Femur (tissue), 1 donor: ENCODE measurements around the gene IL23R.

Experiments
- DNase-seq: peaks from one replicate; pipeline ENCODE4 v3.0.0-alpha.2; 2017

IL23R gene

DNA sequence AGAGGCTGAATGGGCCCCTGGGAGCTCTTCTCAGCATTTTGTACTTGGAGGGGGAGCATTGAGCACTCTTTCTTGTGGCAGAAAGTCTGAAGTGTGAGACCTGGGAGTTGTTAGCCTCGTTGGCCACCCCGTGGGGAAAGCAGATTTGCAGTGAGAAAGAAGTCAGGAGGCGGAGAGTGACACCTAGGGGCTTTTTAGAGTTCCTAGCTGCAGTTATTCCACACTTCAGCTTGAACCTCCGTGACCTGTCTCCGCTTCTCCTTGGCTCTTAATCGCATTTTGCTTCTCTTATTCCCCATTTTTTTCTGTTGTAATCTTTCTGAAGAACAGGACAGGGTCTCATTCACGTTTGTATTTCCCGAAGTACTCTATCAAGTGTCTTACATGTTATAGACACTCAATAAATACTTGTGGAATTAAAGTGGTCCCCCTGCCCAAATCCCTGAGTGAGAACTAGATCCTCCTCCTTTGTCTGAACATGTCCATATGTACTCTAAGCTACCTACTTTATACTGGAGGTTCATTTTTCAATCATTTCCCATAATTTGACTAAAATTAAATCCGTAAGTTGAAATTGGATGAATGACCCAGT lies 17.0 kb upstream of the IL23R start:
- peak; percentile 78 for DNase-seq

DNA sequence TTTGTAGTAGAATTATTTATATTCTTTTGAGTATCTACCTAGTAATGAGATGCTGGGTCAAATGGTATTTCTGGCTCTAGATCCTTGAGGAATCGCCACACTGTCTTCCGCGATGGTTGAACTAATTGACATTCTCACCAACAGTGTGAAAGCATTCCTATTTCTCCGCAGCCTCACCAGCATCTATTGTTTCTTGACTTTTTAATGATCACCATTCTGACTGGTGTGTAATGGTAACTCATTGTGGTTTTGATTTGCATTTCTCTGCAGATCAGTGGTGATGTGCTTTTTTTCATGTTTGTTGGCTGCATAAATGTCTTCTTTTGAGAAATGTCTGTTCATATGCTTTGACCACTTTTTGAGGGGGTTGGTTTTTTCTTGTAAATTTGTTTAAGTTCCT lies 15.3 kb upstream of the IL23R start:
- no peak for DNase-seq

GRCh38 chr1:67158401-67158800 lies 7.9 kb upstream of the IL23R start:
- DNase-seq: no peak

- no peak for DNase-seq
Measured at GRCh38 chr1:67159233-67159632, 7.0 kb upstream of the IL23R start.

DNA sequence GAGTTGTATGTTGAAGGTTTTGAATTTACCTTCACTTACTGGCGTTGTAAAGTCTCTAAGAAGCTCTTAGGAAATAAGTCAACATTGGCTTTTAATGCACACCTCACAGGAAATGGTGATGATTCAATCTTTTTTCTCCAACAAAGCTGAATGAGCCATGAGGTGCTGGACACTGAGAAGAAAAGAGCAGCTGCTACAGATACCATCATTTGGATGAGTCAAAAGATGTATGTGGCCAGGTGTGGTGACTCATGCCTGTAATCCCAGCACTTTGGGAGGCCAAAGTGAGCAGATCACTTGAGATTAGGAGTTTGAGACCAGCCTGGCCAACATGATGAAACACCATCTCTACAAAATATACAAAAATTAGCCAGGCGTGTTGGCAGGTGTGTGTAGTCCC lies 3.3 kb upstream of the IL23R start:
- no peak for DNase-seq

DNA sequence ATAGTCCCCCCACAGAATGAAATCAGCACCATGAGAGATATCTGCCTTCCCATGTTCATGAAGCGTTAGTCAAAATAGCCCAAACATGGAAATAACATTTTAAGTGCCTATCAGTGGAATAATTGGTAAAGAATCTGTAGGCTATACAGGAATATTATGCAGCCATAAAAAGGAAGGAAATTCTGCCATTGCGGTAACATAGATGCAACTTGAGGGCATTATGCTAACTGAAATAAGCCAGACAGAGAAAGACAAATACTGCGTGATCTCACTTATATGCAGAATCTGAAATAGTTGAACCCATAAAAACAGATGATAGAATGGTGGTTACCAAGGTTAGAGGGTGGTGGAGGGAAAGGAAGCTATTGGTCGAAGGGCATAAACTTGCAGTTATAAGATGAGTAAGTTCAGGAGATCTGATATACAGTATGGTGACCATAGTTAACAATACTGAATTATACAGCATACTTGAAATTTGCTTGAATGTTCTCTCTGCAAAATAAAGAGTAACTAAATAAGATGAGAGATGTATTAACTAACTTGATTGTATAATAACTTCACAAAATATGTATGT lies 699 bp upstream of the IL23R start:
- DNase-seq: no peak

GRCh38 chr1:67169496-67169895 lies 3.2 kb downstream of the IL23R start:
- DNase-seq: no peak

GRCh38 chr1:67169932-67170331 lies 3.7 kb downstream of the IL23R start:
- DNase-seq: no peak

GRCh38 chr1:67170751-67171573 lies 4.7 kb downstream of the IL23R start:
- no peak for DNase-seq

GRCh38 chr1:67171574-67171955 lies 5.3 kb downstream of the IL23R start:
- DNase-seq: no peak

DNA sequence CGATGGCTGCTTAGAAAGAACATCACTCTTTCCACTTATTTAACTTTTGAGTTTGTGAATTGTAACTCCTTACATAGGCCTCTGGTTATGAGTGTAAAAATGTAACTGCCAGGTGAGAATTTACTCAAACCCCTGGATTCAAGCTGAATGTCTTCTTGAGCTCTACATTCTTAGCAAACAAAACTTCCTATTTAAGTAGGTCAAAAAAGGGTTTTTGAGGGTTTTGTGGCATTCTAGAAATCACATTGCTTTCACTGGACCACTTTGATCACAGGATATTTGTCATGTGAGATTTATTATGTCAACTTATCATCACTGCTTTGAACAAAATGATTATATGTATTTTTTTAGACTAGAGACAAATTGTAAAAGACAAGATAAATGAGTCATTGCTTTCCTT lies 5.7 kb downstream of the IL23R start:
- no peak for DNase-seq

GRCh38 chr1:67173988-67174387 lies 7.7 kb downstream of the IL23R start:
- DNase-seq: no peak

DNA sequence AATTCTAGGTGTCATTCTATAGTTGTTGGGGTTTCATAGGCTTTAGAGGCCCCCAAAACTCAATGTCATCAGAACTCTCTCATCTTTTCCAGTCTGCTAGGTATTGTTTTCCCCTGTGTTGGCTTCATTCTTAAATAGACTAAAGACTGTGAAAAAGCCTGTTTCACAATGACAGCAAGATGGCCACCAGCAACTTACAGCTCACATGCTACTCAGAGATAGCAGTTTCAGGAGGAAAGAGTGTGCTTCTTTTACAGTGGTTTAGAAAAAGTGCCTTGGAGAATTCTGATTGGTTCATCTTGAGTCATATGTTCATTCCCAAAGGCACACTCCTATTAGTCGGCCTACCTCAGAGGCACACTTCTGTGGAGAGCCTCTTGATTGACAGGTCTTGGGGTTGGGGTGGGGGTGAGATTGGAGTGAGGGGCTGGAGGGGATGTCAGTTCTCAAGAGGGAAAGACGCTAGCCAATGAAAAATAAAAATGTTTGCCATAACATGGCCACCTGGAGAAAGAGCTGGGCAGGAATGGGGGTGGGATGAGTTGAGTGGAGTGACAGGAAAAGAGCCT lies 8.5 kb downstream of the IL23R start:
- DNase-seq: no peak

GRCh38 chr1:67175530-67176087 lies 9.4 kb downstream of the IL23R start:
- no peak for DNase-seq

DNA sequence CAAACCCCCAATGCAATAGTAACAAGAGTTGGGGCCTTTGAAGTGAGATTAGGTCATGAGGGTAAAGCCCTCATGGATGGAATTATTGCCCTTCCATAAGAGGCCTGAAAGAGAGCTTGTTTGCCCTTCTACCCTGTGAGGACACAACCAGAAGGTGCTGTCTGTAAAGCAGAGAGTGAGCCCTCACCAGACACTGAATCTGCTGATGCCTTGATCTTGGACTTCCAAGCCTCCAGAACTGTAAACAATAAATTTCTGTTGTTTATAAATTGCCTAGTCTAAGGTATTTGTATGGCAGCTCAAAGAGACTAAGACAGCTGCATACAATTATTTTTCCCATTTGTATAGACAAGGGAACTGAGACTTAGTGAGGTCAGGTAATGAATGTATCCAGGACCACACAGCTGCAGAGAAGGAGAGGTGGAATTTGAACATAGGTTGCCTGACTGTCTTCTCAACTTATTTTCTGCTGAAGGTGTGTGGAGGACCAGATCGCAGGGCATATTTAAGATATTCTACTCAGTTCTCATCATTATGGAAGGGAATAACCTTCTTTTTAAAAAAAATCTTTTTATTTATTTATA lies 18.7 kb downstream of the IL23R start:
- no peak for DNase-seq

- DNase-seq: no peak
Measured at GRCh38 chr1:67188137-67188536, 21.9 kb downstream of the IL23R start.

DNA sequence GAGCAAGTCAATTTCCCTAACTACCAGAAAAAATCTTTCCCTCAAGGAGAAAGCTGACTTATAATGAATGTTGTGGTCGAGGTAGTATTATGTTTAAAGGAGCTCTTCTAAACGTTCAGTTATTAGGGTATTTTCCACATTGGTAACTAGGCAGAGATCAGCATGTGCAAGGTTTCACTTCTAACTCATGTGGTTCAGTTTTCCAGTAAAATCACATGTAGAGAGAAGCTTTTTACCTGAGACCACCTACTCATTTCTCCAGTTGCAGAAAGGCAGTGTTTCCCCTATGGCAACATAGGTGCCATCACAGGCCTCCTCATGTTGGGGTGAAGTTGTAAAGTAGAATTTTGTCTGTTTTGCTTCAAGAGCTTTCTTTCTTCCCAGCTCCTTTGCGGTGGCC lies 23.7 kb downstream of the IL23R start:
- DNase-seq: no peak

GRCh38 chr1:67190410-67190809 lies 24.2 kb downstream of the IL23R start:
- no peak for DNase-seq

GRCh38 chr1:67190942-67191341 lies 24.7 kb downstream of the IL23R start:
- no peak for DNase-seq

GRCh38 chr1:67191668-67192520 lies 25.6 kb downstream of the IL23R start:
- DNase-seq: no peak

DNA sequence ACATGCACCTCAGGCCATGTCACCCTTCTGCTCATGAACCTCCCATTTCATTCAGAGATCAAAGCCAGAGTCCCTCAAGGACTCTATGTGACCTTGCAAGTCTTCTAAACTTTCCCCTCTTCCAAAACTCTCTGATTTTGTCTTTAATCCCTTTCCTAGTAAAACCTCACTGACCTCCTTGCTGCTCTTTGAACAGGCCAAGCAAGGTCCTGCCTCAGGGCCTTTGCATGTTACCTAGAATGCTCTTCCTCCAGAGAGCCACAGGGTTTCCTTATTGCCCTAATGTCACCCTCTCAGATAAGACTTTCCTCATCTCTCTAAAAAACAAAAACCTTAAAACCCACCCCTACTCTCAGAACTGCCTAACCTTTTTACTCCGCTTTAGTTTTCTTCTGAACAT lies 26.6 kb downstream of the IL23R start:
- no peak for DNase-seq

DNA sequence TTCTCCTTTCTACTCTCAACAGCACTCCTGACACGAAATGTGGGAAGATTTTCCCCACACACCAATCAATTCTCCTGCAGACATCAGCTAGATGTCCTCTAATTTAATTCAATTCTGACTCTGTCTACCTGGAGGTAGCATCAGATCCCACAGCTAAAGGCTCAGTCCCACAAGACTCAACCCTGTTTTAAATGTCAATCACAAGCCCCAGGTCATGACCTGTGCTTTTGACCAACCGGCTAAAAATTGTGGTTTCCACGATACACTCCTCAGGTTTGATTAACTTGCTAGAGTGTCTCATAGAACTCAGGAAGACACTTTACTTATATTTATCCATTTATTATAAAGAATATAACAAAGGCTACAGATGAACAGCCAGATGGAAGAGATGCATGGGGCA lies 27.4 kb downstream of the IL23R start:
- no peak for DNase-seq
